NCI-H1436 treated with DMSO at 0.1 percent for 48 hours (cell line): Measurements from ENCODE around the gene CDC42BPG.

Experiments used
- DNase-seq: peaks from one replicate; lab custom pipeline; 2025; lab: John Stamatoyannopoulos, UW

The CDC42BPG gene

GRCh38 chr11:64865286-64866172 is 21.1 kb upstream of the CDC42BPG start:
- no peak for DNase-seq

DNA sequence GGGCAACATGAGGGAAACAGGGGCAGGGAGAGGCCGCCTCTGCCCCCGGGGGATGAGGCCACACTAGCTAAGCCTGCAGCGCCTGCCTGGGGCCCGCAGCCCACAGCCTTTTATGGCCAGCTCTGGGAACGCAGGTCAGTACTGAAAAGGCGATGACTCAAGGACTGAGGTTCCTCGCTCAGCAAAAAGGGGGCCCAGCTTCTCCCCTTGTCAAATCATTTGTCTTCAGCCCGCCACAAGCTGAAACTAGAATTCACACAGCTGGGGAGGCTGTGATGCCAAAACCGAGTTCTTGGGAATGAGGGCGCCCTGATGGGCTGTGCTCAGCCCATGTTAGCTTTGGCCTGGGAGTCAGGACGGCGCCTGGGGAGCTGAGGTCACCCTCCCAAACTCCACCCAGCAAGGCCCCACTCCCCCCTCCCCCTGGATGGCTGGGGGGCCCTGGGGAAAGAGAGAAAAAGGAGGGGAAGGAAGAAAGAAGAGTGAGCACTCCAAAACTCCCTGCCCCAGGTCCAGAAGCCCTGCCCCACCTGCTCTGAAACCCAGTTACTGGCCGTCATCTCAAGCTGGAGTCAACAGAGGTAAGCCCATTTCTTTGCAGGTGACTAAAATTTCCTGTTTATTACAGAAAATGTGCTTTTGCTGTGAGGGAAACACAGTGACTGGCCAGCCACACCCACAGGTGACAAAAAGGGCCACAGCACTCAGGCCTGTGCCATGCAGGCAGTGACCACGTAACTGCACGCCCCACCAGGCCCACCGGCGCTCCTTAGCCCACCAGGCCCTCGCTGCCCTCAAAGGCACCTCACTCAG is 20.2 kb upstream of the CDC42BPG start:
- no peak for DNase-seq

DNA sequence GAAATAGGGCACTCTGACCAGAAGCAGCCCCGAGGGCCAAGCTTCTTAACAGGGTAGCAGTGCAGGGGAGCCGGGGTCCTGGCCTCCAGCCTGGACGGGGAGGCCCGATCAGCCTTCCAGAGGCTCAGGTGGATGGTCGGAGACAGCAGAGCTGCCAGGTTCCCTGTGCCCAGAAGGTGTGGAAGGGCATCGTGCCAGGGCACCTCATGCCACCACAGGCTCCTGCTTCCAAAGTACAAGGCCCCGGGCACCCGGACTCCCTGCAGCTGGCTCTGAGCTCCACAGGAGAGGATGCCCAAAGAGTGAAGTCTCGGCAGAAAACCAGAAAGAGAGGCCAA is 19.7 kb upstream of the CDC42BPG start:
- DNase-seq = no peak

- DNase-seq = no peak
These were observed 19.1 kb upstream of the CDC42BPG start for GRCh38 chr11:64863391-64864060.

- no peak for DNase-seq
These were observed 18.5 kb upstream of the CDC42BPG start for GRCh38 chr11:64862987-64863390.

DNA sequence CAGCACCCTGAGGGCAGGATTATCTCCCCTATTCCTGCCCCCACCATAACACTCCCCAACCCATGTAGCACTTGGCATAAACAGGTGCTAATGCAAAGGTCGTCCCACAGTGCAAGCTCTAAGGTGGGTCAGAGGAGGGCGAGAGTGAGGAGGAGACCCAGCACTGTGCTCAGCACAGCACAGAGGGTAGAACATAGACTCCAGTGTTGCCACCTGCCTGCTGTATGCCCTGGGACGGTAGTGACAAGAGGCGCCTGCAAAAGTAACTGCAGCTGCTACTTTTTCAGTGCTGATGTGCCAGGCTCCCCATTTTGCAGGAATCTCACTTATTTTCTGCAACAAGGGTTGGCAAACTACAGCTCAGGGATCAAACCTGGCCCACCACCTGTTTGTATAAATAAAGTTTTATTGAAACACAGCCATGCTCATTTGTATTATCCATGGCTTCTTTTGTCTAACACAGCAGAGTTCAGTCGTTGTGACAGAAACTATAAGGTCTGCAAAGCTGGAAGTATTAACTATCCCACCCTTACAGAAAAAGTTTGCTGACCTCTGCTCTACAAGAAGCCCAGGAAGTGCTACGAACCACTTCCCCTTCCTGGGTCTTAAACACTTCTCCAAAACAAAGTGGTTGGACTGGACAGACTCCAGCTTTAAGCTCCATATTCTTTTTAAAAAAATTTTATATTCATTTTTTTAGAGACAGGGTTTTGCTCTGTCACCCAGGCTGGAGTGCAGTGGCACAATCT is 16.9 kb upstream of the CDC42BPG start:
- DNase-seq = no peak

DNA sequence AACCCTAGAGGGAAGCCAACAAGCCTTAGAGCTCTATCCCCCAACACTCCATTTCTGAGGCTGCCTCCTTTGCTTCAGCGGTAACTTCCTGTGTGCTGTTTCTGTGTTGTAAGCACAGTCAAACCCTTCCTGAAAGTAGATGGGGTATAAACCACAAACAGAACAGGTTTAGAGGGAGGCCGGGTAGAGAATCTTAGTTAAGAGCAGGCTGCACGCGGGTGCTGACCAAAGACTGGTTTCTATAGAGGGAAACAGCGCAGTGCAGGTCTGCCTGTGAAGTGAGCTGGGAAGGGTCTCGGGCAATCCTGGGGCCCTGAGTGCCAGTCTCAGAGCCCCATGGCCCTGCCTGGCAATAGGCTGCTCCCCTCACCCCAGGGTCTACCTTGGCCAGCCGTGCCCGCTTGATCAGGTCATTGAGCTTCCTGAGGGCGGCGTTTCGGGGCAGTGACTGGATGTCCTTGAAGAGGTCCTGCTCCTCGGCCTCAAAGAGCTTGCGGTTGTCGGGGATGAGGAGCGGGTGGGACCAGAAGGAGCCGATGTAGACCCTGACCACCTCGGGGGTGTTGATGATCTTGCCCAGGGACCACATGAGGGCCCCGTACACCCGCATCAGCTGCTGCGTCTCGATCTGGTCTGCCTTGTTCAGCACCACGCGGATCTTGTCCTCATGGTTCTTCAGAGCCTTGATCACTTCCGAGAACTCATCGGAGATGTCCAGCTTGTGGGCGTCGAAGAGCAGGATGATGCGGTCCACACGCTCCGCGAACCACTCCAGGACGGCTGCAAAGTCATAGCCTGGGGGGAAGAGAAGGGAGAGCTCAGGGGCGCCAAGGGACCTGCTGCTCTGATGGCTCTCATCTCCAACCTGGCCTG is 15.3 kb upstream of the CDC42BPG start:
- DNase-seq = no peak

DNA sequence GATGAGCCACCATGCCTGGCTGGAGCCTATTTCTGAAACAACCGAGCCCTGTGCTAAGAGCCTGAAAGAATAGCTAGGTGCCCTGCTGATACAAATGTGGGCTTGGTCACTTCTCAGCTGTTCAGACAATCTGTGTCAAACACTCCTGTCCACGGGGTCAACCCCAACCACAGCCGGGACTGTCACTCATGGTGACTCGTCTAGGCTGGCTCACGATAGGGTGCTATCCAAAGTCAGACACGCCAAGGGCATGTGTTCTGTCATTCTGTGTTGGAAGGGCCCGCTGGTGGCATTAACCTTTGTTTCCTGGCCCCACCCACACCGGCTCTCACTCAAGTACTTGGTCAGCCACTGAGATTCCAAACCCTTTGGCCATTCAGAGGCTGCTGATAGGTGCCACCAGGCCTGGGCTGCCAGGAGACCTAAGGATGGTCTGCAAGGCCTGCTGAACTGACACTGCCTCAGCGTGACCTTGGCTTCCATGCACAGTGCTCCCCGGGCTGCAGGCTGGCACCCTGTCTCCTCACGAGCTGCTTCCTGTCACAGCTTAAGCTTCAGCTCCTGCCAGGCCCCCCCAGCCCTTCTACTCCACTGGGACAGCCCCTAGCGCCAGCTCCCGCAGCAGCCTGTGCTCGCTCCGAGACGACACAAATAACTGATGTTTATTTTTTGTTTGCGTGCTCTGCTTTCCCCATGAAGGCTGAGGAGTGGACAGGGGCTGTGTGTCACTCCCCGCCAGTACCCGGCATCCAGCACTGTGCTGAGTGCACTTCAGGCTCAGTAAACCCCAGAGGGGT is 14.2 kb upstream of the CDC42BPG start:
- no peak for DNase-seq

GRCh38 chr11:64857485-64857884 is 13.0 kb upstream of the CDC42BPG start:
- no peak for DNase-seq

- DNase-seq = no peak
These were observed 12.2 kb upstream of the CDC42BPG start for GRCh38 chr11:64856382-64857227.

GRCh38 chr11:64855596-64856304 is 11.3 kb upstream of the CDC42BPG start:
- DNase-seq = no peak

GRCh38 chr11:64854534-64855502 is 10.4 kb upstream of the CDC42BPG start:
- no peak for DNase-seq

- DNase-seq = no peak
These were observed 9.7 kb upstream of the CDC42BPG start for GRCh38 chr11:64854157-64854533.

DNA sequence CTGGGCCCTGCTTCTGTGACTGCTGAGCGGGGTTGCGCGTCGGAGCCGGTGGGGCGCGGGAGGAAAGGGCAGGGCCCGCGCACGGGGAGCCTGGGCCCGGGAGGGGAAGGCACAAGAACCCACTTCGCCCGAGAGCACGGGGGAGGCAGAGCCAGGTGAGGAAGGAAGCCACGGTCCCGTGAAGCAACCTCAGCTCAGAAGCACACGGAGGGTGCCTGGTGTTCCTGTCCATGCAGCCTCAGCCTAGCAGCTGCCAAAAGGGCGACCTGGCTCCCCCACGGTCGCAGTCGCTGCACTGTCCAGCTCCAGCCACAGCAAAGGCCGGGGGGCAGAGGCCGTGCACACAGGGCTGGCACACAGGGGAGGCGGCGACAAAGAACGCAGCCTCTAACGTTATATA is 9.3 kb upstream of the CDC42BPG start:
- no peak for DNase-seq

DNA sequence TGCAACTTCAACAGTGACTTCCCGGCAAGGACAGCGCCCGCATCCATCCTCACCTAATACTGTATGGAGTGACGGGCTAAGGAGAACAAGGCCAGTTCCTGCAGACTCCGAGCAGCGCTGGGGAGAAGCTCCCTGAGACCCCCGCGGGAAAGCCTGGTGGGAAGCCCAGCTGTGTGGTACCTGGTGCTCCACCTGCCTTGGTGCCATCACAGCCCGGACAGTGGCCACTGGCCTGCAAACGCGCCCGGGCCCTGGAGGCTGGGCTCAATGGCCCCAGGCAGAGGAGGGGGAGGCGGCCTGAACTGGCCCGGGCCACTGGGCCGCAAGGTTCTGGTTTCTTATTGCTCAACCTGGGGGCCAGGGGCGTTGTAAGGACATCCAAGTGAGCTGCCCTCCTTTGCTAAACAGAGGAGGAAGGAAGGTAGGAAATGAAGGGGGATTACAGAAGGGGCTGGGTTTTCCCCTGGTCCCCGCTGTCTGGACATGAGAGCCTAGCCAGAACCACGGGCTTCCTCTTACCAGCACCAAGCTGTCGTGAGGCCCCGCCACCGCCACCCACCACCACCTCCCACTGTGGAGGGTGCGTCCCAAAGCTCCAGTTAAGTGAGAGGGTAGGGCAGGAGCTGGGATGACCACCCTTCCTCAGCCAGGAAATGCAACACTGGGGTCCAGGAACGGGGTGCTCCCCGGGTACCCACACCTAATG is 8.5 kb upstream of the CDC42BPG start:
- no peak for DNase-seq

DNA sequence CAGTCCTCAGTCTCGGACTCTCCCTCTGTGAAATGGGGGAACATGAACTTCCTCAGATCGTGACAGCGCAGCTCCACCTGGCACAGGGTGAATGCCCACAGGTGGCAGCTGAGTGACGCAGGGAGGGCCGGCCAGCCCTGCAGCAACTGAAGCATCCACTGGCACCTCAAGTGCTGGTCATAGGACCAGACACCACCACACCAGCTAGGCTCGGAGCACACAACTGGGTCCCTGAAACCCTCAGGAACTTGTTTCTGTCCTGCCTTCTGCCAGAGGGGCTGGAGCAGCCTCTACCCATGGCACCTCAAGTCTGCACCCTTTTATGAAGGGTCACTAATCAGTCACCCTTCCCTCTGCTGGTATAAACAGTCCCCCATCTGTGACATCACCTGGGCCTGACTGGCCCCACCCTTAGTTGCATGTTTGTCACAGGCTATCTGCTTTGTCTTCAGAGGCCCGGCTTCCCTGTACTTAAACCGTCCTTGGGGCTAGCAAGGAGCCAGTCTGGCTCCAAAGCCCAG is 7.4 kb upstream of the CDC42BPG start:
- DNase-seq = no peak
